A549 (cell line): ENCODE measurements around the gene RPS16. TPM values are rescaled to one million over a fixed set of nuclear protein-coding genes. Genes with fewer than 3 reads are reported as not detected.

Experiments used
- CEBPB ChIP-seq, 2 experiments: fragments of >200 bp in 1 of 2; sonication (Bioruptor Twin) in 1 of 2; formaldehyde crosslinking in 1 of 2; IDR thresholded peaks; 2 replicates each; pipeline ENCODE4 v1.6.1; 2012 to 2016
- CHD2 ChIP-seq: fragments of 150-350 bp; IDR thresholded peaks from 2 replicates; pipeline ENCODE4 v1.6.1; 2014; ENCODE audit warnings: low read length; ENCODE audit not compliant: partially characterized antibody
- EHF ChIP-seq: fragments of 250-450 bp; sonication (Bioruptor Pico); IDR thresholded peaks from 2 replicates; pipeline ENCODE4 v1.5.0; 2020; ENCODE audit warnings: mild to moderate bottlenecking
- ELK1 ChIP-seq: fragments of 150-350 bp; IDR thresholded peaks from 2 replicates; pipeline ENCODE4 v1.6.1; 2014; ENCODE audit warnings: low read depth, mild to moderate bottlenecking, low read length
- EP300 ChIP-seq, 2 experiments: fragments of >200 bp; sonication (Bioruptor Twin); formaldehyde crosslinking; IDR thresholded peaks; 2 replicates in 1 of 2; 3 replicates in 1 of 2; pipeline ENCODE4 v1.6.1; 2016 to 2017
- FOSB ChIP-seq: fragments of 250-450 bp; sonication (Bioruptor Pico); IDR thresholded peaks from 2 replicates; pipeline ENCODE4 v1.5.0; 2020; ENCODE audit warnings: mild to moderate bottlenecking, moderate library complexity
- FOSL2 ChIP-seq, 2 experiments: fragments of 450-650 bp in 1 of 2; fragments of >200 bp in 1 of 2; sonication (Bioruptor Twin) in 1 of 2; formaldehyde crosslinking; IDR thresholded peaks; 2 replicates each; pipeline versions ENCODE4 v1.5.0 to v1.6.1; 2016 to 2020; ENCODE audit warnings: mild to moderate bottlenecking in 1 of 2, moderate library complexity in 1 of 2
- FOXS1 ChIP-seq: fragments of 250-450 bp; sonication (Bioruptor Pico); IDR thresholded peaks from 2 replicates; pipeline ENCODE4 v1.5.0; 2020; ENCODE audit warnings: mild to moderate bottlenecking, moderate library complexity
- HOXB5 ChIP-seq: fragments of 250-450 bp; sonication (Bioruptor Pico); IDR thresholded peaks from 2 replicates; pipeline ENCODE4 v1.5.0; 2020; ENCODE audit warnings: mild to moderate bottlenecking, moderate library complexity
- JUN ChIP-seq, 2 experiments: fragments of >200 bp; sonication (Bioruptor Twin); formaldehyde crosslinking; IDR thresholded peaks; 2 replicates in 1 of 2; 3 replicates in 1 of 2; pipeline ENCODE4 v1.6.1; 2016 to 2017
- JUNB ChIP-seq: fragments of >200 bp; sonication (Bioruptor Twin); formaldehyde crosslinking; IDR thresholded peaks from 2 replicates; pipeline ENCODE4 v1.6.1; 2016
- PHF8 ChIP-seq: fragments of 200-600 bp; sonication (generic); IDR thresholded peaks from 2 replicates; pipeline ENCODE4 v1.6.1; 2016; ENCODE audit warnings: low read depth, mild to moderate bottlenecking, antibody characterized with exemption, moderate library complexity, borderline replicate concordance
- RAD21 ChIP-seq, 2 experiments: fragments of >200 bp in 1 of 2; sonication (Bioruptor Twin) in 1 of 2; formaldehyde crosslinking in 1 of 2; IDR thresholded peaks in 1 of 2; conservative IDR thresholded peaks in 1 of 2; 2 replicates in 1 of 2; 3 replicates in 1 of 2; pipeline ENCODE4 v1.6.1; 2012 to 2018; ENCODE audit warnings: inconsistent platforms in 1 of 2
- REST ChIP-seq: fragments of 200-600 bp; sonication (generic); IDR thresholded peaks from 2 replicates; pipeline ENCODE4 v1.6.1; 2016; ENCODE audit warnings: antibody characterized with exemption, mild to moderate bottlenecking, moderate library complexity
- RNF2 ChIP-seq: fragments of 200-600 bp; sonication (generic); IDR thresholded peaks from 2 replicates; pipeline ENCODE4 v1.6.1; 2016; ENCODE audit warnings: low read depth, mild to moderate bottlenecking, antibody characterized with exemption, moderate library complexity, borderline replicate concordance
- SMC3 ChIP-seq: fragments of >200 bp; sonication (Bioruptor Twin); formaldehyde crosslinking; IDR thresholded peaks from 3 replicates; pipeline ENCODE4 v1.6.1; 2018; ENCODE audit warnings: inconsistent platforms
- SREBF2 ChIP-seq: fragments of 450-650 bp; IDR thresholded peaks from 2 replicates; pipeline ENCODE4 v1.6.1; 2014; ENCODE audit warnings: mild to moderate bottlenecking, moderate library complexity
- TFCP2L1 ChIP-seq: fragments of 250-450 bp; sonication (Bioruptor Pico); IDR thresholded peaks from 2 replicates; pipeline ENCODE4 v1.5.0; 2021; ENCODE audit warnings: mild to moderate bottlenecking
- TP53 ChIP-seq: fragments of 250-450 bp; sonication (Bioruptor Pico); IDR thresholded peaks from 2 replicates; pipeline ENCODE4 v1.5.0; 2021; ENCODE audit warnings: mild to moderate bottlenecking, moderate library complexity
- ZC3H11A ChIP-seq: fragments of 450-650 bp; IDR thresholded peaks from 2 replicates; pipeline ENCODE4 v1.6.1; 2014; ENCODE audit warnings: antibody characterized with exemption, mild to moderate bottlenecking
- ZSCAN20 ChIP-seq: fragments of 250-450 bp; sonication (Bioruptor Pico); IDR thresholded peaks from 2 replicates; pipeline ENCODE4 v1.8.0; 2022; ENCODE audit warnings: mild to moderate bottlenecking, moderate library complexity
- polyA plus RNA-seq, 4 experiments: library from polyadenylated mRNA; depleted of rRNA in 3 of 4; stranded (reverse); fragments of >200 nt; fragmentation: RNase III in 1 of 4; extraction: RNeasy Plus Mini Kit Qiagen cat#74134 plus additional on column Dnase treatment in 1 of 4; gene quantifications; 2 replicates in 3 of 4; 3 replicates in 1 of 4; pipeline ENCODE4 v1.2.3, GENCODE V29; 2011 to 2017
- TF ChIP-seq, protein P1 (sequence below): fragments of 250-450 bp; sonication (Bioruptor Pico); IDR thresholded peaks from 2 replicates; pipeline ENCODE4 v1.5.0; 2021; ENCODE audit warnings: mild to moderate bottlenecking, moderate library complexity, borderline replicate concordance
- TF ChIP-seq, protein P2 (sequence below): fragments of 250-450 bp; sonication (Bioruptor Pico); IDR thresholded peaks from 2 replicates; pipeline ENCODE4 v1.5.0; 2020; ENCODE audit warnings: low read depth, mild to moderate bottlenecking, moderate library complexity
- TF ChIP-seq, protein P3 (sequence below): fragments of >200 bp; sonication (Bioruptor Twin); formaldehyde crosslinking; IDR thresholded peaks from 3 replicates; pipeline ENCODE4 v1.6.1; 2016
- TF ChIP-seq, protein P4 (sequence below): IDR thresholded peaks from 2 replicates; pipeline ENCODE4 v1.6.1; 2012
- TF ChIP-seq, protein P5 (sequence below): IDR thresholded peaks from 2 replicates; pipeline ENCODE4 v1.6.1; 2012; ENCODE audit warnings: low read depth, borderline replicate concordance
- TF ChIP-seq, protein P6 (sequence below): fragments of >200 bp; sonication (Bioruptor Twin); formaldehyde crosslinking; IDR thresholded peaks from 2 replicates; pipeline ENCODE4 v1.6.1; 2016

RPS16 gene
- polyA plus RNA-seq, 2 of the 4 experiments (the other 2 are of a cell fraction): 4,348 to 4,855 TPM

DNA sequence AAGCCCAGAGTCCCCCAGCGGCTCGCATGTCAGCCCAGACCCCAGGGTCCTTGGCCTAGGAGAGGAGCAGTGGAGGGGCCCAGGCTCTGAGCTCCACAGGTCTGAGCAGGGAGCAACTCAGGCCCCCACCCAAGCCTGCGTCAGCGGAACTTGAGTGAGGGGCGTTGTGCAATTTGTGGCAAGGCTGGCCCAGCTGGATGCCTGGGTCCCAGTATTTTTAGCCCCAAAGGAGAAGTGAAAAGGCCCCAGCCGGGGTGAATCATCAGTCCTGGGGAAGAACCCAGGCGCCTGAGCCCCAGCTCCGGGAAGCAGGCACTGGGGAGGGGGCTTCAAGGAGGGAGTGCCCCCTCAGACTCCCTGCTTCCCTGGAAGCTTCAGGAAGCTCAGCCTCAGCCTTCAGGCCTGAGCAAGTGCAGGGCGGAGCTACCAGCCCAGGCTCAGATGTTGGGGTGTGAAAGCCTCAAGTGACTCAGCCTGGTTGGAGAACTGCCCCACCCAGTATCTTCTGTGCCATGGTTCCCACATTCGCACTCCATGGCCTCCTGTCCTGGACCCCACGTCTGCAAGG is 37.4 kb downstream of the RPS16 start (continued):
- TF ChIP-seq FOXS1 (CRISPR knock-in tag): no peak
- TF ChIP-seq PHF8: no peak
- TF ChIP-seq, protein P1, sequence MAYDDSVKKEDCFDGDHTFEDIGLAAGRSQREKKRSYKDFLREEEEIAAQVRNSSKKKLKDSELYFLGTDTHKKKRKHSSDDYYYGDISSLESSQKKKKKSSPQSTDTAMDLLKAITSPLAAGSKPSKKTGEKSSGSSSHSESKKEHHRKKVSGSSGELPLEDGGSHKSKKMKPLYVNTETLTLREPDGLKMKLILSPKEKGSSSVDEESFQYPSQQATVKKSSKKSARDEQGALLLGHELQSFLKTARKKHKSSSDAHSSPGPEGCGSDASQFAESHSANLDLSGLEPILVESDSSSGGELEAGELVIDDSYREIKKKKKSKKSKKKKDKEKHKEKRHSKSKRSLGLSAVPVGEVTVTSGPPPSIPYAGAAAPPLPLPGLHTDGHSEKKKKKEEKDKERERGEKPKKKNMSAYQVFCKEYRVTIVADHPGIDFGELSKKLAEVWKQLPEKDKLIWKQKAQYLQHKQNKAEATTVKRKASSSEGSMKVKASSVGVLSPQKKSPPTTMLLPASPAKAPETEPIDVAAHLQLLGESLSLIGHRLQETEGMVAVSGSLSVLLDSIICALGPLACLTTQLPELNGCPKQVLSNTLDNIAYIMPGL (CRISPR knock-in tag): peak; percentile 55; the same call in 1 of the 2 replicates
- no peak for TF ChIP-seq ELK1
- TF ChIP-seq FOSL2 (IDR thresholded peaks at IDR 0.05): peak; percentile 47; the same call in 1 of the 2 replicates
- TF ChIP-seq FOSL2 (CRISPR knock-in tag; IDR thresholded peaks at IDR 0.05): peak; percentile 82
- no peak for TF ChIP-seq SREBF2
- TF ChIP-seq REST: no peak
- TF ChIP-seq, protein P2, sequence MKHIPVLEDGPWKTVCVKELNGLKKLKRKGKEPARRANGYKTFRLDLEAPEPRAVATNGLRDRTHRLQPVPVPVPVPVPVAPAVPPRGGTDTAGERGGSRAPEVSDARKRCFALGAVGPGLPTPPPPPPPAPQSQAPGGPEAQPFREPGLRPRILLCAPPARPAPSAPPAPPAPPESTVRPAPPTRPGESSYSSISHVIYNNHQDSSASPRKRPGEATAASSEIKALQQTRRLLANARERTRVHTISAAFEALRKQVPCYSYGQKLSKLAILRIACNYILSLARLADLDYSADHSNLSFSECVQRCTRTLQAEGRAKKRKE (CRISPR knock-in tag): no peak; the same call in 1 of the 2 replicates
- TF ChIP-seq, protein P3, sequence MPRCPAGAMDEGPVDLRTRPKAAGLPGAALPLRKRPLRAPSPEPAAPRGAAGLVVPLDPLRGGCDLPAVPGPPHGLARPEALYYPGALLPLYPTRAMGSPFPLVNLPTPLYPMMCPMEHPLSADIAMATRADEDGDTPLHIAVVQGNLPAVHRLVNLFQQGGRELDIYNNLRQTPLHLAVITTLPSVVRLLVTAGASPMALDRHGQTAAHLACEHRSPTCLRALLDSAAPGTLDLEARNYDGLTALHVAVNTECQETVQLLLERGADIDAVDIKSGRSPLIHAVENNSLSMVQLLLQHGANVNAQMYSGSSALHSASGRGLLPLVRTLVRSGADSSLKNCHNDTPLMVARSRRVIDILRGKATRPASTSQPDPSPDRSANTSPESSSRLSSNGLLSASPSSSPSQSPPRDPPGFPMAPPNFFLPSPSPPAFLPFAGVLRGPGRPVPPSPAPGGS: no peak; the same call in 2 of the 3 replicates
- TF ChIP-seq RAD21 (conservative IDR thresholded peaks at IDR 0.05 in 1 of 2, IDR thresholded peaks at IDR 0.05 in 1 of 2): no peak
- TF ChIP-seq, protein P4, sequence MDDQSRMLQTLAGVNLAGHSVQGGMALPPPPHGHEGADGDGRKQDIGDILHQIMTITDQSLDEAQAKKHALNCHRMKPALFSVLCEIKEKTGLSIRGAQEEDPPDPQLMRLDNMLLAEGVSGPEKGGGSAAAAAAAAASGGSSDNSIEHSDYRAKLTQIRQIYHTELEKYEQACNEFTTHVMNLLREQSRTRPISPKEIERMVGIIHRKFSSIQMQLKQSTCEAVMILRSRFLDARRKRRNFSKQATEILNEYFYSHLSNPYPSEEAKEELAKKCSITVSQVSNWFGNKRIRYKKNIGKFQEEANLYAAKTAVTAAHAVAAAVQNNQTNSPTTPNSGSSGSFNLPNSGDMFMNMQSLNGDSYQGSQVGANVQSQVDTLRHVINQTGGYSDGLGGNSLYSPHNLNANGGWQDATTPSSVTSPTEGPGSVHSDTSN: no peak
- TF ChIP-seq, protein P5, sequence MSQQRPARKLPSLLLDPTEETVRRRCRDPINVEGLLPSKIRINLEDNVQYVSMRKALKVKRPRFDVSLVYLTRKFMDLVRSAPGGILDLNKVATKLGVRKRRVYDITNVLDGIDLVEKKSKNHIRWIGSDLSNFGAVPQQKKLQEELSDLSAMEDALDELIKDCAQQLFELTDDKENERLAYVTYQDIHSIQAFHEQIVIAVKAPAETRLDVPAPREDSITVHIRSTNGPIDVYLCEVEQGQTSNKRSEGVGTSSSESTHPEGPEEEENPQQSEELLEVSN: peak; percentile 71
- no peak for TF ChIP-seq RNF2
- peak in 1 of 2 experiments; percentile 29; a peak in 3 of 5 replicates for TF ChIP-seq EP300 (IDR thresholded peaks at IDR 0.05)
- TF ChIP-seq ZC3H11A: no peak
- no peak for TF ChIP-seq SMC3
- peak; percentile 47 for TF ChIP-seq EHF (CRISPR knock-in tag)
- TF ChIP-seq FOSB (CRISPR knock-in tag): no peak; the same call in 1 of the 2 replicates
- 0 out of 2 replicates have a peak, but pooled peaks have one; percentile 29 for TF ChIP-seq ZSCAN20 (CRISPR knock-in tag)
- TF ChIP-seq TP53 (CRISPR knock-in tag): no peak
- TF ChIP-seq JUN (IDR thresholded peaks at IDR 0.05): 0 out of 5 replicates have a peak, but pooled peaks have one; percentile 2 to 5
- TF ChIP-seq TFCP2L1: no peak
- TF ChIP-seq, protein P6, sequence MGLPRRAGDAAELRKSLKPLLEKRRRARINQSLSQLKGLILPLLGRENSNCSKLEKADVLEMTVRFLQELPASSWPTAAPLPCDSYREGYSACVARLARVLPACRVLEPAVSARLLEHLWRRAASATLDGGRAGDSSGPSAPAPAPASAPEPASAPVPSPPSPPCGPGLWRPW: no peak
- no peak for TF ChIP-seq CHD2
- TF ChIP-seq HOXB5 (CRISPR knock-in tag): 0 out of 2 replicates have a peak, but pooled peaks have one; percentile 22
- peak; percentile 84 to 85 for TF ChIP-seq CEBPB (IDR thresholded peaks at IDR 0.05)
- peak; percentile 57 for TF ChIP-seq JUNB
